GM12891 (cell line): ENCODE results near the gene UNC119B.

ENCODE experiments used
- POLR2A ChIP-seq: IDR thresholded peaks from 2 replicates; pipeline ENCODE4 v1.6.1; 2011; ENCODE audit warnings: low read depth, low read length, control low read depth
- POLR2AphosphoS5 ChIP-seq: IDR thresholded peaks from 2 replicates; pipeline ENCODE4 v1.6.1; 2011; ENCODE audit warnings: low read depth, low read length, control low read depth
- SPI1 ChIP-seq: IDR thresholded peaks from 2 replicates; pipeline ENCODE4 v1.6.1; 2011; ENCODE audit warnings: low read depth, low read length, control low read depth
- TAF1 ChIP-seq: IDR thresholded peaks from 2 replicates; pipeline ENCODE4 v1.6.1; 2011; ENCODE audit warnings: low read depth, low read length, control low read depth

- TF ChIP-seq POLR2AphosphoS5 (no peak), POLR2A (no peak), TAF1 (no peak), SPI1 (no peak)
Measured at GRCh38 chr12:120720234-120720986, 10.2 kb downstream of the UNC119B start.
